ENCODE measurements around the gene ANO3. TPM values are rescaled to one million over a fixed set of nuclear protein-coding genes. Genes with fewer than 3 reads are reported as not detected.

ANO3 gene
- total RNA-seq, 2 experiments from 2014 or later, result not detected

- H3K27me3 Mint-ChIP-seq, result no peaks in the 10 kb centered on the region
- intact Hi-C loops (cut with DNase I, micrococcal nuclease), result no loop called here
- DNase-seq (no peak), ATAC-seq (no peak)
- CTCF ChIA-PET, result interaction anchor here (0.7 kb wide), 1 partner anchor 394 kb away, joined by 3 read pairs; no protein-coding TSS in a partner anchor
- no peak overlapping the region for H3K4me3 Mint-ChIP-seq
- H3K9me3 Mint-ChIP-seq (ENCODE audit: low read depth), result no peaks in the 10 kb centered on the region
- H3K4me1 Mint-ChIP-seq, result no peaks in the 10 kb centered on the region
- POLR2A ChIA-PET, result no interaction called here
- no peak overlapping the region for H3K27ac Mint-ChIP-seq
- H3K36me3 Mint-ChIP-seq (ENCODE audit: low read depth), result no peaks in the 10 kb centered on the region
Measured at GRCh38 chr11:26704249-26704648, 372.3 kb downstream of the ANO3 start.

GRCh38 chr11:26706181-26706580 is 374.3 kb downstream of the ANO3 start:
- no peak for DNase-seq
- ChIA-PET POLR2A (no interaction called here), CTCF (no interaction called here)
- ATAC-seq, result no peak
- H3K27ac Mint-ChIP-seq, result no peak overlapping the region
- intact Hi-C loops (cut with DNase I, micrococcal nuclease), result no loop called here
- no peaks in the 10 kb centered on the region for H3K36me3 Mint-ChIP-seq (ENCODE audit: low read depth)
- no peaks in the 10 kb centered on the region for H3K4me1 Mint-ChIP-seq
- no peaks in the 10 kb centered on the region for H3K27me3 Mint-ChIP-seq
- no peaks in the 10 kb centered on the region for H3K9me3 Mint-ChIP-seq (ENCODE audit: low read depth)
- H3K4me3 Mint-ChIP-seq, result no peak overlapping the region

GRCh38 chr11:26708736-26709456 is 377.0 kb downstream of the ANO3 start:
- ChIA-PET CTCF (no interaction called here), POLR2A (no interaction called here)
- Mint-ChIP-seq H3K9me3 (ENCODE audit: low read depth) (peaks cover 3% of the 10 kb centered on the region), H3K27ac (no peak overlapping the region), H3K27me3 (no peaks in the 10 kb centered on the region), H3K4me3 (no peak overlapping the region), H3K36me3 (ENCODE audit: low read depth) (no peaks in the 10 kb centered on the region), H3K4me1 (no peaks in the 10 kb centered on the region)
- no peak for DNase-seq
- no peak for ATAC-seq
- intact Hi-C loops (cut with DNase I, micrococcal nuclease), result no loop called here

- ATAC-seq, result no peak
- DNase-seq, result no peak
- POLR2A ChIA-PET, result no interaction called here
- CTCF ChIA-PET, result no interaction called here
- H3K27ac Mint-ChIP-seq, result no peak overlapping the region
- H3K36me3 Mint-ChIP-seq (ENCODE audit: low read depth), result no peaks in the 10 kb centered on the region
- H3K4me1 Mint-ChIP-seq, result no peaks in the 10 kb centered on the region
- intact Hi-C loops (cut with DNase I, micrococcal nuclease), result no loop called here
- H3K27me3 Mint-ChIP-seq, result no peaks in the 10 kb centered on the region
- H3K9me3 Mint-ChIP-seq (ENCODE audit: low read depth), result peaks cover 3% of the 10 kb centered on the region
- no peak overlapping the region for H3K4me3 Mint-ChIP-seq
Measured at GRCh38 chr11:26710489-26710888, 378.6 kb downstream of the ANO3 start.

GRCh38 chr11:26712497-26712896 is 380.6 kb downstream of the ANO3 start:
- H3K4me1 Mint-ChIP-seq, result no peaks in the 10 kb centered on the region
- DNase-seq (no peak), ATAC-seq (no peak)
- peaks cover 3% of the 10 kb centered on the region for H3K9me3 Mint-ChIP-seq (ENCODE audit: low read depth)
- no peaks in the 10 kb centered on the region for H3K36me3 Mint-ChIP-seq (ENCODE audit: low read depth)
- no peaks in the 10 kb centered on the region for H3K27me3 Mint-ChIP-seq
- intact Hi-C loops (cut with DNase I, micrococcal nuclease), result no loop called here
- CTCF ChIA-PET, result no interaction called here
- no peak overlapping the region for H3K27ac Mint-ChIP-seq
- POLR2A ChIA-PET, result no interaction called here
- H3K4me3 Mint-ChIP-seq, result no peak overlapping the region

Other genes with a start within 250 kb of the ANO3 start
- gene MUC15, start 240.1 kb downstream of the ANO3 start, total RNA-seq, result not detected